Suprapubic skin (tissue), 4 donors: ENCODE measurements around the gene LHX3. TPM values are rescaled to one million over a fixed set of nuclear protein-coding genes. Genes with fewer than 3 reads are reported as not detected.

Experiments used
- DNase-seq, 2 donors: peaks; one replicate each; pipeline ENCODE4 v3.0.0-alpha.2; 2019; ENCODE audit warnings: low spot score in 2 of 2
- H3K27ac ChIP-seq: fragments of 200-600 bp; sonication (generic); one replicate; pipeline ENCODE4 v1.5.1; 2019
- H3K27me3 ChIP-seq: fragments of 200-600 bp; sonication (generic); one replicate; pipeline ENCODE4 v1.5.1; 2019
- H3K36me3 ChIP-seq: fragments of 200-600 bp; sonication (generic); one replicate; pipeline ENCODE4 v1.5.1; 2019
- H3K4me1 ChIP-seq: fragments of 200-600 bp; sonication (generic); one replicate; pipeline ENCODE4 v1.5.1; 2019
- H3K4me3 ChIP-seq: fragments of 200-600 bp; sonication (generic); one replicate; pipeline ENCODE4 v1.5.1; 2019; ENCODE audit warnings: mild to moderate bottlenecking
- H3K9me3 ChIP-seq: fragments of 200-600 bp; sonication (generic); one replicate; pipeline ENCODE4 v1.5.1; 2019
- EP300 ChIP-seq: sonication (generic); formaldehyde crosslinking; IDR thresholded peaks from one replicate; pipeline ENCODE4 v1.6.1; 2017; ENCODE audit warnings: antibody characterized with exemption
- POLR2A ChIP-seq, 2 donors: fragments of 450-650 bp; IDR thresholded peaks; one replicate each; pipeline ENCODE4 v1.6.1; 2017; ENCODE audit warnings: antibody characterized with exemption in 2 of 2, mild to moderate bottlenecking in 2 of 2, moderate library complexity in 2 of 2
- POLR2AphosphoS5 ChIP-seq, 3 donors: sonication (generic); formaldehyde crosslinking; IDR thresholded peaks; one replicate each; pipeline ENCODE4 v1.6.1; 2017; ENCODE audit warnings: antibody characterized with exemption in 3 of 3
- WGBS: methylation state at CpG from one replicate; pipeline ENCODE4 v1.1.5; 2018; 5-methylcytosine and 5-hydroxymethylcytosine counted together
- total RNA-seq, 4 donors: library from RNA; depleted of rRNA; stranded (reverse); fragments of >200 nt; gene quantifications; one replicate each; pipeline ENCODE4 v1.1.0, GENCODE V29; 2016
- TF ChIP-seq, protein P1 (sequence below), 2 donors: fragments of 200-600 bp in 1 of 2; fragments of 450-650 bp in 1 of 2; sonication (generic) in 1 of 2; IDR thresholded peaks; one replicate each; pipeline ENCODE4 v1.5.1; 2016 to 2019; ENCODE audit warnings: antibody characterized with exemption in 2 of 2, mild to moderate bottlenecking in 1 of 2, moderate library complexity in 1 of 2

Gene LHX3
- total RNA-seq, 4 donors from 2014 or later = 0.26 TPM; not detected in 2

DNA sequence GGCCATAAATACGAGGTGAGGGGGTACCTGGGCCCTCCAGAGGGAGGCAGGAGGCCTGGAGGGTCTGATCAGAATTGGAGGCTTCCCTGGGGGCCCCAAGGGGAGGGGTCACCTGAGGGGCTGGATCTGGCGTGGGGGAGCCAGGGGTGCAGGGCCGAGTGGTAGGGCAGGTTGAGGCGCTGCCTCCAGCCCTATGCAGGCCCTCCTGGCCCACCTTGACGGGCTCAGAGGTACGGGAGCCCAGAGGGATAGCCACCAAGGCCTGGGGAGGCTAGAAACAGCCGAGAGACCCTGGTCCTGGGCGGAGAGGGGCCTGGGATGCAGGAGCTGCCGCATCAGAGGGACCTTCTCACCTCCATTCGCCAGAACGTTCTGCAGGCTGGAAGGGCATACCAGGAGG is 24.3 kb downstream of the LHX3 start:
- TF ChIP-seq POLR2AphosphoS5 (IDR thresholded peaks at IDR 0.05) (no peak), POLR2A (IDR thresholded peaks at IDR 0.05) (no peak), EP300 (no peak)
- TF ChIP-seq, protein P1, sequence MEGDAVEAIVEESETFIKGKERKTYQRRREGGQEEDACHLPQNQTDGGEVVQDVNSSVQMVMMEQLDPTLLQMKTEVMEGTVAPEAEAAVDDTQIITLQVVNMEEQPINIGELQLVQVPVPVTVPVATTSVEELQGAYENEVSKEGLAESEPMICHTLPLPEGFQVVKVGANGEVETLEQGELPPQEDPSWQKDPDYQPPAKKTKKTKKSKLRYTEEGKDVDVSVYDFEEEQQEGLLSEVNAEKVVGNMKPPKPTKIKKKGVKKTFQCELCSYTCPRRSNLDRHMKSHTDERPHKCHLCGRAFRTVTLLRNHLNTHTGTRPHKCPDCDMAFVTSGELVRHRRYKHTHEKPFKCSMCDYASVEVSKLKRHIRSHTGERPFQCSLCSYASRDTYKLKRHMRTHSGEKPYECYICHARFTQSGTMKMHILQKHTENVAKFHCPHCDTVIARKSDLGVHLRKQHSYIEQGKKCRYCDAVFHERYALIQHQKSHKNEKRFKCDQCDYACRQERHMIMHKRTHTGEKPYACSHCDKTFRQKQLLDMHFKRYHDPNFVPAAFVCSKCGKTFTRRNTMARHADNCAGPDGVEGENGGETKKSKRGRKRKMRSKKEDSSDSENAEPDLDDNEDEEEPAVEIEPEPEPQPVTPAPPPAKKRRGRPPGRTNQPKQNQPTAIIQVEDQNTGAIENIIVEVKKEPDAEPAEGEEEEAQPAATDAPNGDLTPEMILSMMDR (IDR thresholded peaks at IDR 0.05) = no peak
- 77% methylated on average over 8 of the region's 11 CpGs for WGBS
- Histone ChIP-seq H3K9me3 (no peaks in the 10 kb centered on the region), H3K4me3 (no peak overlapping the region), H3K36me3 (no peaks in the 10 kb centered on the region), H3K27ac (no peak overlapping the region), H3K27me3 (peaks cover 67% of the 10 kb centered on the region), H3K4me1 (no peaks in the 10 kb centered on the region)
- DNase-seq = no peak

DNA sequence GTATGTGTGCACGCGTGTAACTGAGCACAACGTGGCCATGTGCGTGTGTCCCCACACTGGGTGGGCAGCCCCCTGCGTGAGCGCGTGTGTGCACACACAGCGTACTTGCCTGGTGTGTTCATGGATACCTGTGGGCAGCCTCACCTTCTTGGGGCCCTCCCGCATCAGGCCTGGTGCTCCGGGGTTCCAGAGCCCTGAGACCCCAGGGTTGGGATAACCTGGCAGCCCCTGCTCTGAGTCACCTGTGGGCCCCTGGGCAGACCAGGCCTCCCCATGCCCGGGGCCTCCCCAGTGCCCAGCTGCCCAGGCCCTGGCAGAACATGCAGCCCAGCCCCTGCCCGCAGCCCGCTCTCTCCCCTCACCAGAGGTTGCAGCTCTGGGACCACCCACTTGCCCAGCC is 25.2 kb downstream of the LHX3 start:
- TF ChIP-seq POLR2AphosphoS5 (IDR thresholded peaks at IDR 0.05) = no peak
- TF ChIP-seq, protein P1 (IDR thresholded peaks at IDR 0.05) = no peak
- no peak for TF ChIP-seq EP300
- TF ChIP-seq POLR2A (IDR thresholded peaks at IDR 0.05) = no peak
- Histone ChIP-seq H3K36me3 (no peaks in the 10 kb centered on the region), H3K9me3 (no peaks in the 10 kb centered on the region), H3K4me3 (no peak overlapping the region), H3K4me1 (no peaks in the 10 kb centered on the region), H3K27ac (no peak overlapping the region), H3K27me3 (peaks cover 59% of the 10 kb centered on the region)
- DNase-seq = no peak
- 88% methylated on average over 6 of the region's 13 CpGs for WGBS

DNA sequence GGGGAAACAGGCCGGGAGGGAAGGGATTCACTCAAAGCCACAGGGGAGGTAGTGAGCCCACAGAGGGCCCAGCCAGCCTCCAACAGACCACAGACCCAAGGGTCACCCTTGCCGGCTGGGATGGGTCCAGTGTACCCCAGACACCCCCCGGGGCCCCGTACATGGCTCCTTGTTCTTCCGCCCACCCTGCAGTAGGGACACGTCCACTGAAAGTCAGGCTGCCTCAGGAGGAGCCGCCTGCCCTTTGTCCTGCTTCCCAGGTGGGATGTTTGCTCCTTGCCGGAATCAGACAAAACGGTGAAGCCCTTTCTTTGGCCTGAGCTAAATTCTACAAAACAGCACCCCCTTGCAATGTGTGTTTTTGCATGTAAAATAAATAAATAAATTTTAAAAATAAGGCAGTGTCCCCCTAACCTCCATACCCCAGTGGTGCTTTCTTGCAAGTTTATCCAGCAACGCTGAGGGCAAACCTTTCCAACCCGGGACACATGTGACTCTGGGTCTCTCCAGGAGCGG is 25.8 kb downstream of the LHX3 start:
- no peak overlapping the region for H3K27ac ChIP-seq
- H3K4me3 ChIP-seq = no peak overlapping the region
- H3K9me3 ChIP-seq = no peaks in the 10 kb centered on the region

DNA sequence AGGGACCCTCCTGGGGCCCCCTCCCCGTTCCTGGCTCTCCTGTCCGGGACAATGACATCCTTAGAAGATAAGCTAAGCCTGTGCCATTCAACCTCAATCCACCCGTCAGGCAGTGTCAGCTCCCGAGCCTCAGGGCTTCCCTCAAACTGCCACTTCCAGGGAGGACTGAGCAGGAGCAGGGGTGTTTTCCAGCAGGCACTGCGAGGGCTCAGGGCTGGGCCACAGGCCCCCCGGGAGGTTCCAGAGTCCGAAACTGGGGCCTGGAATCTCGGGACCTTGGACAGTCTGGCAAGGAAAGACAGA is 26.2 kb downstream of the LHX3 start:
- TF ChIP-seq EP300 (no peak), POLR2A (IDR thresholded peaks at IDR 0.05) (no peak)
- TF ChIP-seq, protein P1 (IDR thresholded peaks at IDR 0.05) = no peak
- H3K4me3 ChIP-seq = no peak overlapping the region
- H3K27ac ChIP-seq = no peak overlapping the region
- H3K36me3 ChIP-seq = no peaks in the 10 kb centered on the region
- no peaks in the 10 kb centered on the region for H3K4me1 ChIP-seq
- H3K9me3 ChIP-seq = no peaks in the 10 kb centered on the region
- 37% methylated on average over 5 of the region's 8 CpGs for WGBS
- no peak for DNase-seq
- peaks cover 54% of the 10 kb centered on the region for H3K27me3 ChIP-seq

More for the DNA sequence above, 25.8 kb downstream of the LHX3 start:
- WGBS = 62% methylated on average over 6 of the region's 12 CpGs
- no peak for DNase-seq
- Histone ChIP-seq H3K36me3 (no peaks in the 10 kb centered on the region), H3K27me3 (peaks cover 55% of the 10 kb centered on the region), H3K4me1 (no peaks in the 10 kb centered on the region)
- TF ChIP-seq POLR2AphosphoS5 (IDR thresholded peaks at IDR 0.05) (no peak), POLR2A (IDR thresholded peaks at IDR 0.05) (no peak)

DNA sequence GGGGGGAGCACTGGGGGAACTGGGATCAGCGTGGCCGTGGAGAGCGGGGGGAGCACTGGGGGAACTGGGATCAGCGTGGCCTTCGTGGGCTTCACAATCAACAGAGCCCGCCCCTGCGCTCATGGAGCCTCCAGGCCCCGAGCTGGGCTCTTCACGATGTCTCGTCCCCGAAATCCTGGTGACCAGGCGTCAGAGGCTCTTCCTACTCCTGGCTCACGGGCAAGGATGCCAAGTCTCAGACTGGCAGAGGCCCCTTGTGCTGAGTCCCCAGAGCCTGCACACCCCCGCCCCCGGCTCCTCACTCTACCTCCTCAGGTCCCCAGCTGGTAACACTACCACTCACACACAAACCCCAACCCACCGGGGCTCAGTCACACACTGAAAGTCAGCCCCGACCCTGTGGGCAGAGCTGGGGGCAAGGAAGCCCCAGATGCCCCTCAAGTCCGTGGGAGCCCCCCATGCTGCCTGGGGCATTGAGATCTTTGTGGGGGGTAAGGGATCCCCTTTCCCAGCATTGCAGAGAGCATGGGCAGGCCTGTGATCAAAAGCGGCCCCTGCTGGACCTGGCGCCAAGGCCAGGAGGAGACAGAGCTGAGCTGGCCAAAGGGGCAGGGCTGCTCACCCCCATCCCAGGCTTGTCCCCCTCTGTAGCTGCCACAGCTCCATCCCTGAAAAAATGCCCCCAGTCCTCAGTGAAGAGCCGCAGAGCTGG is 26.7 kb downstream of the LHX3 start:
- Histone ChIP-seq H3K36me3 (no peaks in the 10 kb centered on the region), H3K27me3 (peaks cover 49% of the 10 kb centered on the region), H3K4me1 (no peaks in the 10 kb centered on the region), H3K4me3 (no peak overlapping the region), H3K27ac (no peak overlapping the region), H3K9me3 (no peaks in the 10 kb centered on the region)
- no peak for DNase-seq
- WGBS = 79% methylated on average over 12 of the region's 21 CpGs
- TF ChIP-seq, protein P1 (IDR thresholded peaks at IDR 0.05) = no peak
- no peak for TF ChIP-seq POLR2A (IDR thresholded peaks at IDR 0.05)
- no peak for TF ChIP-seq EP300
- TF ChIP-seq POLR2AphosphoS5 (IDR thresholded peaks at IDR 0.05) = no peak
